GM19455 (cell line): ENCODE measurements around the gene DDX25.

Experiments used
- ATAC-seq: cut with Tn5 transposase; IDR thresholded peaks from one replicate; pipeline ENCODE4 v1.9.1; 2021; ENCODE audit not compliant: unreplicated experiment

DDX25 gene

DNA sequence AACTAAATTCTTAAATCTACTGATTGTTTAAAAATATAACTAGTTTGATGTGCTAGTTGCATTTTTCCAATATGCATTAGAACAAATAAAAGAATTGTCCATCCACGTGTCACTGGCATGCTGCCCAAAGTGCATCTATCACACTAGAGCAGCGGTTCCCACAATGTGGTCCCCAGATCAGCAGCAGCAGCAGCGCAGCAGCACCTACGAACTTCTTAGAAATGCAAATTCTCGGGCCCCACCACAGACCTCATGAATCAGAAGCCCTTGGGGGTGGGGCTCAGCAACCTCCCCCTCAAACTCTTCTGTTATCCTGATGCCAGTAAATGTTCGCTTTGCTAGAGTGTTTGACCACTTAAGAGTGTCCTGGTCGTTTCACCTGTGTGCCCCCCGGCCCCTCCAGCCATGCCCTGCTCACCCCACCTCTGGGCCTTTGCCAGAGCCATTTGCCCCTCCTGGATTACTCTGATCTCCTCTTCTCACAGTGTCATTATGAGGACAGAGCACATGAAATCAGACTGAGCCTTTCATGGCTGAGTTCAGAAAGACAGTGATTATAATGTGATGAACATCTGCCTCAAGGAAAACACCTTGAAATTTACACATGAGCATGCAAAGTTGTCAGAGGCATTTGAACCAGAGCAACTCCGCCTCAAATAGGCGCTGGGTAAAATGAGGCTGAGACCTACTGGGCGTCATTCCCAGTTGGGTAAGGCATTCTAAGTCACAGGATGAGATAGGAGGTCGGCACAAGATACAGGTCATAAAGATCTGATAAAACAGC, 28.9 kb downstream of the DDX25 start:
- no peak for ATAC-seq

- ATAC-seq, result no peak
Observed at GRCh38 chr11:125934473-125934872, 30.2 kb downstream of the DDX25 start.

DNA sequence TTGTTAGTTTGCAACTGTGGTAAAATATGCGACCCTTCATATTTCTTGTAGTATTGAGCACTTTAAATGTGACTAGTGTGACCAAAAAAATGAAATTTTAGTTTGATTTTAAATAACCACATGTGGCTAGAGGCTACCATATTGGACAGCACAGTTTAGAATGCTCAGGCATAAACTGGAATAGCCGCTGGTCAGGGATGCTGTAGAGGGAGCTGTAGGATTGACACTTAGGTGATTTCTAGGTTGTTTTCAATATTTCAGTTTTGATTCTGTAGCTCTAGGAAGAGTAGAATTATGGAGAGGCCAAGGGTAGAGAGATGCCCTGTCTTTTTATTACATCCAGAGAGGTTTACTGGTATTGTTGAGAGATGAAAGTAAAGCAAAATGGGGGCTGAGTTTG, 30.7 kb downstream of the DDX25 start:
- no peak for ATAC-seq

GRCh38 chr11:125935618-125936199, 31.4 kb downstream of the DDX25 start:
- ATAC-seq, result no peak

DNA sequence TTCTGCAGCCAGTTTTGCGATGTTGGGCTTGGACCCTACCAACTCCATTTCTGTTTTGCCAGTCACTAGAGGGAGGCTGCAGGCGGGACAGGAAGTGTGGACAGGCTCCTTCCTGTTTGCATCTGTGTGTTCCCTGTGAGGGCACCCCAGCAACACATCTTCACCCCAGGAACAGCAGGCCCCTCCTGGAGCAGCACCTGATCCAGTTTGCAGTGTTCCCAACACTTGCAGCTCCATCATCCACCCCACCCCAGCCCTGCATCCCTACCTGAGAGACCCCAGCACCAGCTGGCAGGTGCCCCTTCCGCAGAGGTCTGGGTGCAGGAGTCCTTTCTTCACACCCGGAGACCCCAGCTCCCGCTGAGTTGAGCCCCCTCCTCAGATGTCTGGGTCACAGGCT, 34.1 kb downstream of the DDX25 start:
- ATAC-seq, result no peak

- no peak for ATAC-seq
Observed at GRCh38 chr11:125939081-125939521, 34.8 kb downstream of the DDX25 start.

GRCh38 chr11:125940145-125940544, 35.8 kb downstream of the DDX25 start:
- ATAC-seq, result no peak

- ATAC-seq, result no peak
Observed at GRCh38 chr11:125941267-125941618, 36.9 kb downstream of the DDX25 start.

- ATAC-seq, result no peak
Observed at GRCh38 chr11:125941619-125942611, 37.6 kb downstream of the DDX25 start.

DNA sequence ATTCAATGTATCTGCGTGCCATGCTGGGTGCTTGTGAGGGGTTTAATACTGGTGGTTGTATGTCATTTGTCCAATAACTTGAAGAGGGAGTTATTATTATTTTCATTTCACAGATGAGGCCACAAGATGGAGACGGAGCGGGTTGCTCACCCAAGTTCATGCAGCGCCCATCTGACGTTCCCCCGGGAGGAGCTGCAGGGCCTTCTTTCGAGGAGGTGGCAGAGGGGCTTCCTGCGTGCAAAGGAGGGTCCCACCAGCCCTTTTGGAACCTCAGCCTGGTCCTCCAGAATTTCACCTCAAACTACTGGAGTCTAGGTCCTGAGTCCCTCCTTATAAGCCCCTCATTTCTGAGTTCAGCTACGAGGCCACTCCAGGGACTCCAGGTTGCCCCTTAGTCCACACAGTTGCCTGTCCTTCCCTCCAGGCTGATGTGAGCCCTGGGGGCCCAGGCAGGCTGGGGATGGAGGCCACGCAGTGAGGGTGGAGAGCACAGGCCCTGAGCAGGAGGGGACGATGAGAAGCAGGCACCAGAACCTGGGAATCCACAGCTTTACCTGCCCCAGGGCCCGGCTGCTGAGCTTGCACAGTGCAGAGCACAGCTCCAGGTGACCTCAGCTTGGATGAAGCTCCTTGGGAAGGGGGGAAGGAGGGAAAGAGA, 38.6 kb downstream of the DDX25 start:
- no peak for ATAC-seq

DNA sequence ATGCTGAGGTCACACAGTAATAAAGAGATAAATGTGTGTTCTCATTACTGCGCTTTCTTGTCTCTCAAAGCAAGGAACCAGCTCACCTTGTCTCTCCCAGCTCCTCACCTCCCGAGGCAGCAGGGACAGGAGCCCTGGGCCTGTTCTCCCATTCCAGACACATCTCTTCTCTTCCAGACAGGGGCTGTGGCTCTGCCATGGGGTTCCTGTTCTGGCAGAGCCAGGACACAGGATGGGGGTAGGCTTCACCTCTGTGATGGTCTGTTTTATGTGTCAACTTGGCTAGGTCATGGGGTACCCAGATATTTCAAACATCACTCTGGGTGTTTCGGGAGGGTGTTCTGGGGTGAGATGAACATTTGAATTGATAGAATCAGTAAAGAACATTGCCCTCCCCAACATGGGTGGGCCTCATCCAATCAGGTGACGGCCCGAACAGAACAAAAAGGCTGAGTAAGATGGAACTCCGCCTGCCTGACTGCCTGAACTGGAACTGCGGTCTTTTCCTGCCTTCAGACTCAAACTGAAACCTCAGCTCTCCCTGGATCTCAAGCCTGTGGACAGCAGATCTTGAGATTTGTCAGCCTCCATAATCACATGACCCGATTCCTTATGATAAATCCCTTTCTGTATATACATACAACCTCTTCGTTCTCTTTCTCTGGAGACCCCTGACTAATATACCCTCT, 39.5 kb downstream of the DDX25 start:
- ATAC-seq, result no peak

DNA sequence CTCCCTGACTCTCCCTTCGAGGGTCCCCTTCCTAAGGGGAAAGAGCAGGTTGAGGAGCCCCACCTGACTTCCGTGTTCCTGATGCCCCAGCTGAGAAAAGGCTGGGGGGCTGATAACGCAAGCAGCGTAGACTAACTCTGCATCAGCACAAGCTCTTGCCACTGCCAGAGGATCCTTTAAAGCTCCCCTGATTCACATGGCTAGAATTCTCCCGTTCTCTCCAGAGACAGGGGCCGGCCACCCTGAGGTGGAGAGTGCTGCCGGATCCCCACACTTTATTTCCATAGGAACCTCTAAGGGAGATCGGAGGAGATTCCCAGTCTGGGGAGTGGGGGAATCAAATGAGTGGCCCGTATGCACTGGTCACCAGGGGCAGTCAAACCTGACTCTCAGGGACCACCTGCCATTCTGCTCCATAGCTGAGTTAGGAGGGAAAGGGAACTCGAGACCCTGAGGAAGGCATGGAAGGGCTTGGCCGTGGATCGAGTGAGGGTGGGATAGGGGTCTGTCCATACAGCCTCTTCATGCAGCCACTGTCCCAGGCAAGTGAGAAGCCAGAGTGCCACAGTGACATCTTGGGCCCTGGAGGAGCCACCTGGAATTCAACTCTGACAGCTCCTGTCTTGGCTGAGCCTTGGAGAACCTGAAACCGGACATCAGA, 40.2 kb downstream of the DDX25 start:
- ATAC-seq, result no peak

DNA sequence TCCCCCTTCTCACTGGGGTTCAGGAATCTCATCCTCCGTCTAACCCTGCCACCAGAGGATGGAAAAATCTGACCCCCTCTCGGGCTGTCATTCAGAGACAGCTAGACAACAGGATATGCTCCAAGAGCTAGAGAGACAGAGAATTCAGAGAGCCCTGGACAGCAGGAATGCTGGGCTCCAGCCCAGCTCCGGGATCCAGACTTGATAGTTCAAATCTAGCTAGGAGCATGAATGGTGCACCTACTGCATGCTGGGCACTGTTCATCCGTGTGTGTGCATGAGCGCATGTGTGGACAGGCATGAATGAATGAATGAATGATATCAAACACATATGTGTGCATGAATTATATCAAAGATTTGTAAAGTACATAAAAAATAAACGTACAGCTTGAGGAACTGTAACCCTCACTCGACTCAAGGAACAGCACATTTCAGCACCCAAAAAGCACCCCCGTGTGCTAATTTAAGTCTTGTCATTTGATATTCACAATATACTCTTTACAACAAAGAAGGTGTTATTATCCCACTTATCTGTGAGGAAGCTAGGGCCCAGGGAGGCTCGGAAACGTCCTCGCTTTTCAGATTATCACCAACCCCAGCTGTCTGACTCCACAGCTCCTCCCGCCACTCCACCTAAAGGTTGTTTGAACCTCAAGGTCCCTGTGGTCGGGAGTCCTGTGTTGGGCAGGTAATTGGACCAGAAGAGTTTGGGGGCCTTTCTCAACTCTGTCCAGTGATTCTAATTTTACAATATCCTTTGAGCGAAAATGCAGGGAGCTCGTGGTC, 40.9 kb downstream of the DDX25 start:
- ATAC-seq, result no peak

DNA sequence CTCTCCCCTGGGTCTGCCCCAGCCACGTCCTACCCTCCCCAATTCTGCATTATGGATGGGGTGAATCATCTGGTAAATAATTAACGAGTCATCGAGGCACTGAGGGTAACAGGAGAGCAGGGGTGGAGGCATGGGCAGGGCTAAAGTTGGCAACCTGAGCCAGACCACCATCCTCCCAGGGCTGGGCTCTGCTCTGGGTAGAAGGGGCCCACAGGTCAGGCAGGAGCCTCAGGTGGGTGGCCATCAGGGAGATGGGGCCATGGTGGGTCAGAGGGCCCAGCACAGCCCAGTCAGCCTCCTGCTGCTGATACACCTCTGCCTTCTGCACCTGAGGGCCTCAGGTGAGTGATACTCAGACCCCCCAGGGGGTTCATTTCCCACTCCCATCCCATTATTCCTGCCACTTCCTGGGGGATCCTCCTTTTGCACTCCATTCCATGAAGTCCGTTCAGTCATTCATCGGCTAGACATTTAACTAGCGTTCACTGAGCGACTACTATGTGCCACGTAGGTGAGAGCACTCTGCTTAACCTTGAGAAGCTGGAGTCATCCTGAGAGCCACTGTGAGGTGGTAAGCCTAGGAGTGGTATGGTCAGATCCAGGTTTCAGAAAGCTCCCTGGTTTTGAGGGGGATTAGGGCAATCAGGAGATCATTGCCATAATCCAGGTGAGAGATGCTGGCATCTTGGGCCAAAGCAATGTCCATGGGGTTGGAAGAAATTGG, 41.7 kb downstream of the DDX25 start, which contains the start of gene VSIG10L2:
TSS of gene VSIG10L2 (plus strand) at position 248 of the 724 bp plus-strand sequence. CDS start at position 260, 12 bp downstream.
- no peak for ATAC-seq

DNA sequence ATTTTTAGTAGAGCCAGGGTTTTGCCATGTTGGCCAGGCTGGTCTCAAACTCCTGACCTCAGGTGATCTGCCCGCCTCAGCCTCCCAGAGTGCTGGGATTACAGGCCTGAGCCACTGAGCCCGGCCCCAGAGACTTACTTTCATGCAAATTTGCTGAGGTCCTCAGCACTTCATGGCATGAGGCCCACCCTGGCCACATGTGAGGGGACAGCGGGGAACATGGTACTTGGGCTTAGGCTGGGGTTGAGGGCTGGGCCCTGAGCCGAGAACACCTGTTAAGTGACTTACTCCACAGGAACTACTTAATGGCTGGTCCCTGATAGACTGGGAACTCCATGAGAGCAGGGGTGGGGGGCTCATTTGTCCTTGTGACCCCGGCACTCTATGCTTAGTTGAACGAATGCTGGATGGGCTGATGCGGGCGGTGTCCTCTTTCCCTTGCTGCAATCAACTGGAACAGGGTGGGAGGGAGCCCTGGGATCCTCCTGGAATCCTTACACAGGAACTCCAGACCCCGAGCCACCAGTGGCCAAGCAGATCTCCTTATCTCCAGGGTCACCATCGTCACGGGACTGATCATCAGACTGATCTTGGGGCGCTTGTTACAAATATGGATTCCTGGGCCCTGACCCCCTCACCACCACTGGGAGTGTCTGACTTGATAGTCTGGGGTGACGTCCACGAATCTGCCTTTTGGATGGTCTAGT, 42.6 kb downstream of the DDX25 start:
- ATAC-seq, result no peak

GRCh38 chr11:125947419-125948277, 43.3 kb downstream of the DDX25 start:
- no peak for ATAC-seq
